K562 (cell line): ENCODE data around the gene AKAP13.

Experiments used
- ATF2 ChIP-seq: sonication (generic); formaldehyde crosslinking; IDR thresholded peaks from 2 replicates; pipeline ENCODE4 v1.8.1; 2022; ENCODE audit warnings: missing genetic modification reagents
- NCOA2 ChIP-seq, 2 experiments: fragments of 450-650 bp; IDR thresholded peaks; 2 replicates each; pipeline ENCODE4 v1.6.1; 2018; ENCODE audit warnings: mild to moderate bottlenecking in 2 of 2, moderate library complexity in 1 of 2; ENCODE audit not compliant: partially characterized antibody in 2 of 2
- POLR2A ChIP-seq: fragments of 450-650 bp; conservative IDR thresholded peaks from 2 replicates; pipeline ENCODE4 v1.6.1; 2016
- TCFL5 ChIP-seq: fragments of 250-450 bp; sonication (Bioruptor Pico); conservative IDR thresholded peaks from 2 replicates; pipeline ENCODE4 v1.6.1; 2021; ENCODE audit warnings: mild to moderate bottlenecking, moderate library complexity, matching md5 sums
- ZBTB17 ChIP-seq: fragments of 450-650 bp; formaldehyde crosslinking; IDR thresholded peaks from 2 replicates; pipeline ENCODE4 v1.4.0; 2020; ENCODE audit warnings: mild to moderate bottlenecking
- ZBTB7A ChIP-seq: IDR thresholded peaks from 2 replicates; pipeline ENCODE4 v1.6.1; 2011; ENCODE audit warnings: low read depth, mild to moderate bottlenecking, low read length, moderate library complexity, borderline replicate concordance; ENCODE audit not compliant: control insufficient read depth

- TF ChIP-seq ZBTB7A (no peak), TCFL5 (CRISPR knock-in tag) (no peak), ZBTB17 (no peak), NCOA2 (IDR thresholded peaks at IDR 0.05; ENCODE audit: partially characterized antibody in 2 of 2) (no peak), ATF2 (CRISPR knock-in tag) (no peak), POLR2A (no peak)
These were observed 301.0 kb downstream of the AKAP13 start for GRCh38 chr15:85681386-85681785.
